Calu3 (cell line): Measurements from ENCODE around the gene ABAT. TPM values are rescaled to one million over a fixed set of nuclear protein-coding genes. Genes with fewer than 3 reads are reported as not detected.
A peak's percentile ranks its signal among the peaks of the same experiment; 100 is the strongest.

Experiments used
- BruUV-seq: library from RNA; stranded (reverse); fragments of 400-500 nt; replicated peaks from 2 replicates; lab custom pipeline; 2021; lab: Mats Ljungman, UMichigan
- CTCF ChIA-PET: fragments of 300-600 bp; sonication (Branson Sonifier 250); formaldehyde crosslinking; loops from one replicate; lab custom pipeline; 2022; ENCODE audit warnings: antibody characterized with exemption; lab: Charles Lee
- DNase-seq: peaks from one replicate; pipeline ENCODE4 v3.0.0; 2022
- H3K27ac Mint-ChIP-seq: one replicate; pipeline ENCODE4 v1.8.0; 2022; ENCODE audit warnings: mixed read lengths; ENCODE audit not compliant: unreplicated experiment
- H3K27me3 Mint-ChIP-seq: one replicate; pipeline ENCODE4 v1.8.0; 2022; ENCODE audit warnings: mixed read lengths; ENCODE audit not compliant: unreplicated experiment
- H3K36me3 Mint-ChIP-seq: one replicate; pipeline ENCODE4 v1.8.0; 2022; ENCODE audit warnings: mild to moderate bottlenecking, moderate library complexity, mixed read lengths; ENCODE audit not compliant: insufficient read depth, unreplicated experiment
- H3K4me1 Mint-ChIP-seq: one replicate; pipeline ENCODE4 v1.8.0; 2022; ENCODE audit warnings: mild to moderate bottlenecking, low read depth, mixed read lengths; ENCODE audit not compliant: unreplicated experiment
- H3K4me3 Mint-ChIP-seq: one replicate; pipeline ENCODE4 v1.8.0; 2022; ENCODE audit warnings: mild to moderate bottlenecking, low read depth, moderate library complexity, mixed read lengths; ENCODE audit not compliant: unreplicated experiment
- H3K9me3 Mint-ChIP-seq: one replicate; pipeline ENCODE4 v1.8.0; 2022; ENCODE audit warnings: low read depth, mixed read lengths; ENCODE audit not compliant: unreplicated experiment
- intact Hi-C: fragments of 100-400 bp; cut with micrococcal nuclease; formaldehyde crosslinking; loops from one replicate; pipeline ENCODE4 v1.10.0; 2022; ENCODE audit not compliant: unreplicated experiment
- total RNA-seq: library from RNA; stranded (reverse); gene quantifications from 2 replicates; pipeline ENCODE4 v1.2.3, GENCODE V29; 2022
- TF ChIP-seq, protein P1 (sequence below): fragments of 200-600 bp; IDR thresholded peaks from one replicate; pipeline ENCODE4 v1.8.0; 2022; ENCODE audit warnings: antibody characterized with exemption; ENCODE audit not compliant: unreplicated experiment

Gene ABAT
- total RNA-seq, 1 experiment from 2014 or later = 12.6 TPM

DNA sequence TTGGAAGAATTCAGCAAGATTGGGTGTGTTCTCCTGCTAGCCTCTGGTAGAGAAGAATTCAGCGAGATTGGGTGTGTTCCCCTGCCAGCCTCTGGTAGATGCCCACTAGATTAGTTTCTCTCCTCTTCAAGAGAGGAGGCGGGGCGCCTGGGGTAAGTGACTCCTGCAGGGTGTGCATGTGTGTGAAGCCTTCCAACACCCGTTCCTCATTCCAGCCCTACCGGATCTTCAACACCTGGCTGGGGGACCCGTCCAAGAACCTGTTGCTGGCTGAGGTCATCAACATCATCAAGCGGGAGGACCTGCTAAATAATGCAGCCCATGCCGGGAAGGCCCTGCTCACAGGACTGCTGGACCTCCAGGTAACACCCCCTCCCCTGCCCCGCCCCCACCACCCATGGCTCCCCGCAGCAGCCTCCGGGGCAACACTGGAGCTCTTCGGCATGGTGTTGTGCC is 101.7 kb downstream of the ABAT start:
- H3K9me3 Mint-ChIP-seq = no peaks in the 10 kb centered on the region
- peak; percentile 35 for DNase-seq
- no TSS peak for BruUV-seq
- no peak overlapping the region for H3K4me3 Mint-ChIP-seq
- TF ChIP-seq, protein P1, sequence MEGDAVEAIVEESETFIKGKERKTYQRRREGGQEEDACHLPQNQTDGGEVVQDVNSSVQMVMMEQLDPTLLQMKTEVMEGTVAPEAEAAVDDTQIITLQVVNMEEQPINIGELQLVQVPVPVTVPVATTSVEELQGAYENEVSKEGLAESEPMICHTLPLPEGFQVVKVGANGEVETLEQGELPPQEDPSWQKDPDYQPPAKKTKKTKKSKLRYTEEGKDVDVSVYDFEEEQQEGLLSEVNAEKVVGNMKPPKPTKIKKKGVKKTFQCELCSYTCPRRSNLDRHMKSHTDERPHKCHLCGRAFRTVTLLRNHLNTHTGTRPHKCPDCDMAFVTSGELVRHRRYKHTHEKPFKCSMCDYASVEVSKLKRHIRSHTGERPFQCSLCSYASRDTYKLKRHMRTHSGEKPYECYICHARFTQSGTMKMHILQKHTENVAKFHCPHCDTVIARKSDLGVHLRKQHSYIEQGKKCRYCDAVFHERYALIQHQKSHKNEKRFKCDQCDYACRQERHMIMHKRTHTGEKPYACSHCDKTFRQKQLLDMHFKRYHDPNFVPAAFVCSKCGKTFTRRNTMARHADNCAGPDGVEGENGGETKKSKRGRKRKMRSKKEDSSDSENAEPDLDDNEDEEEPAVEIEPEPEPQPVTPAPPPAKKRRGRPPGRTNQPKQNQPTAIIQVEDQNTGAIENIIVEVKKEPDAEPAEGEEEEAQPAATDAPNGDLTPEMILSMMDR = no peak
- H3K27ac Mint-ChIP-seq = no peak overlapping the region
- CTCF ChIA-PET = interaction anchor here (1.3 kb wide), 1 partner anchor 110 kb away, joined by 3 read pairs; no protein-coding TSS in a partner anchor
- H3K27me3 Mint-ChIP-seq = no peaks in the 10 kb centered on the region
- no peaks in the 10 kb centered on the region for H3K4me1 Mint-ChIP-seq
- intact Hi-C loops = no loop called here
- peaks cover 5% of the 10 kb centered on the region for H3K36me3 Mint-ChIP-seq

DNA sequence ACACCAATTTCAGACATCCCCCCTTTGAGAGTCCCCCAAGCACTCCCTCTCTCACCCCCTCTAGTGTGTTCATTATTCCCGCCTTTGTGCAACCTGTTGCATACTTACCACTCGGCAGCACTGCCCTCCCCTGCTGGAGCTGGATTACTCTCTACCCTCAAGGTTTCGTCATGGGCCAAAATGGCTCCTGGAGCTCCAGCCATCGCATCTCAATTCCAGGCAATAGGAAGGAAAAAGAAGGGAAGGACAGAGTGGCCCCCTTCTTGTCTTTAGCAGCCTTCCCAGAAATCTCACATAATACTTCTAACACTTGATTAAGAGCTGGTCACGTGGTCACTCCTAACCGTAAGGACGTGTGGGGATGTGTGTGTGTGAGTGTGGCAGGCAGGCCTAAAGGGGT is 102.8 kb downstream of the ABAT start:
- BruUV-seq = no TSS peak
- no peaks in the 10 kb centered on the region for H3K9me3 Mint-ChIP-seq
- peaks cover 5% of the 10 kb centered on the region for H3K36me3 Mint-ChIP-seq
- H3K4me3 Mint-ChIP-seq = no peak overlapping the region
- H3K27ac Mint-ChIP-seq = no peak overlapping the region
- no peak for DNase-seq
- no peaks in the 10 kb centered on the region for H3K4me1 Mint-ChIP-seq
- TF ChIP-seq, protein P1 = no peak
- CTCF ChIA-PET = interaction anchor here (0.7 kb wide), 1 partner anchor 1978 kb away, joined by 8 read pairs; no protein-coding TSS in a partner anchor
- H3K27me3 Mint-ChIP-seq = no peaks in the 10 kb centered on the region
- intact Hi-C loops = no loop called here

DNA sequence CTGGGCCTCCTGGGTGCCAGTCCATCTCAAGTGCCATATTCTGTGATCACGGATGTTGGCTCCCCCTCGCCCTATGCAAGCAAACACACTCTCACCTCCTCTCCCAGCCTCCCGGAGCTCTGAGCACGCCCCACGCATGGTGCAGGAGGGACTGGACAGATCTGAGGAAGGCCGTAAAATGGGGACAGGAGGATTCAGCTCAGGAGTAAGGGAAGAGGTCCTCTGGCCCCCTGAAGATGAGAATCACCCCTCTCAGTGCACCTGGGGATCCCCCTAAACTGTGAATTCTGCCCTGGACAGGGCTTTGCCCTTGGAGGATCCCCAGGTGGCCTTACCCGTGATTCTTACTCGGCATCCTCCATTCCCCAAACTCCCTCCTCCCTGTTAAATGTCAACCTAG is 107.4 kb downstream of the ABAT start:
- intact Hi-C loops = no loop called here

DNA sequence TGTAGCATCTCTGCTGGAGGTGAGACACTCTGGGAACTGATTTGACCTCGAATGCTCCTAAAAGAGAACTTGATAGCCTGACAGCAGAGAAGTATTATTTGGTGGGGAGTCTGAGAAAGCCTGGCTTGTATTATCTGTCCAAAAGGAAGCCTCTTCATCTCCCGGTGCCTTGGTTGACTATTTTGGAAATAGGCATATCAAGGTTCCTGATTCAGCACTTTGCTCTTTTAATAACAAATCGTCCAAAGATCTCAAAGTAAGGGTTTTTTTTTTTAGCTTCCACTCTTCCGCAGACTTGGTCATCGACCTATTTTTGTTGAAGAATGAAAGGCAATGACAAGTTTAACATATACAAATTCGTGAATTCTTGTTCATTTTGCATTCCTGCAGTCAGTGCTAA is 108.3 kb downstream of the ABAT start:
- intact Hi-C loops = no loop called here
- Mint-ChIP-seq H3K36me3 (no peaks in the 10 kb centered on the region), H3K4me3 (no peak overlapping the region), H3K4me1 (no peaks in the 10 kb centered on the region), H3K9me3 (no peaks in the 10 kb centered on the region), H3K27ac (no peak overlapping the region), H3K27me3 (peaks cover 8% of the 10 kb centered on the region)
- no TSS peak for BruUV-seq
- DNase-seq = no peak
- CTCF ChIA-PET = interaction anchor here (0.9 kb wide), 1 partner anchor 9 kb away, joined by 3 read pairs; no protein-coding TSS in a partner anchor
- TF ChIP-seq, protein P1 = no peak

More for the DNA sequence above, 107.4 kb downstream of the ABAT start:
- Mint-ChIP-seq H3K36me3 (peaks cover 5% of the 10 kb centered on the region), H3K9me3 (no peaks in the 10 kb centered on the region), H3K27me3 (peaks cover 8% of the 10 kb centered on the region), H3K4me3 (no peak overlapping the region), H3K27ac (no peak overlapping the region), H3K4me1 (no peaks in the 10 kb centered on the region)
- CTCF ChIA-PET = no interaction called here
- TF ChIP-seq, protein P1 = no peak
- BruUV-seq = no TSS peak
- DNase-seq = no peak
